WTC11 (cell line): ENCODE data around the gene IQCF2.

Experiments used
- KAT7 ChIP-seq: sonication (generic); formaldehyde crosslinking; IDR thresholded peaks from 2 replicates; pipeline ENCODE4 v1.8.1; 2023; ENCODE audit warnings: missing genetic modification reagents, mild to moderate bottlenecking, borderline replicate concordance
- SP1 ChIP-seq: sonication (generic); formaldehyde crosslinking; conservative IDR thresholded peaks from 2 replicates; pipeline ENCODE4 v1.8.1; 2022; ENCODE audit warnings: missing genetic modification reagents
- TF ChIP-seq, protein P1 (sequence below): fragments of 200-600 bp; IDR thresholded peaks from 2 replicates; pipeline ENCODE4 v1.8.0; 2022; ENCODE audit warnings: antibody characterized with exemption
- TF ChIP-seq, protein P2 (sequence below): sonication (generic); formaldehyde crosslinking; IDR thresholded peaks from 2 replicates; pipeline ENCODE4 v1.8.1; 2022; ENCODE audit warnings: low read depth, mild to moderate bottlenecking, moderate library complexity, missing genetic modification reagents, borderline replicate concordance
- TF ChIP-seq, protein P3 (sequence below): sonication (generic); formaldehyde crosslinking; IDR thresholded peaks from 2 replicates; pipeline ENCODE4 v1.8.1; 2023; ENCODE audit warnings: mild to moderate bottlenecking, missing genetic modification reagents, moderate library complexity

DNA sequence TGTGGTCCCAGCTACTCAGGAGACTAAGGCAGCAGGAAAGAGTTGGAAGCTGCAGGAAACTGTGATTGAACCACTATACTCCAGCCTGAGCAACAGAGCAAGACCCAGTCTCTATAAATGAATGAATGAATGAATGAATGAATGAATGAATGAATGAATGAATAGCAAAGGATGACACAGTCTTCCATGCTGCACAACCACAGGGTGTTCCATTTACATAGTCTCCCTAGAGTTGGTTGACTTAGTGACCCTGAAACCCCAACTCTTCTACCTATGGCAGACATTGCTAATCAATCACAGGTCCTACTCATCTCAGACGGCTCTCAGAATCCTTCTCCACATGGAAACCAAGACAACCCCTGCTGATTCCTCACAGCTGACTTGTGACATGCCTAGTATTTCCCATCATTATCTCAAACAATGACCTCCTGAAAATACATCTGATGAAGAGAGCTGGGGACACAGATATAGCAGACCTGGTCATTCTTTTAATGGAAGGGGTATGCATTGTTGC, 11.9 kb downstream of the IQCF2 start:
- TF ChIP-seq, protein P1, sequence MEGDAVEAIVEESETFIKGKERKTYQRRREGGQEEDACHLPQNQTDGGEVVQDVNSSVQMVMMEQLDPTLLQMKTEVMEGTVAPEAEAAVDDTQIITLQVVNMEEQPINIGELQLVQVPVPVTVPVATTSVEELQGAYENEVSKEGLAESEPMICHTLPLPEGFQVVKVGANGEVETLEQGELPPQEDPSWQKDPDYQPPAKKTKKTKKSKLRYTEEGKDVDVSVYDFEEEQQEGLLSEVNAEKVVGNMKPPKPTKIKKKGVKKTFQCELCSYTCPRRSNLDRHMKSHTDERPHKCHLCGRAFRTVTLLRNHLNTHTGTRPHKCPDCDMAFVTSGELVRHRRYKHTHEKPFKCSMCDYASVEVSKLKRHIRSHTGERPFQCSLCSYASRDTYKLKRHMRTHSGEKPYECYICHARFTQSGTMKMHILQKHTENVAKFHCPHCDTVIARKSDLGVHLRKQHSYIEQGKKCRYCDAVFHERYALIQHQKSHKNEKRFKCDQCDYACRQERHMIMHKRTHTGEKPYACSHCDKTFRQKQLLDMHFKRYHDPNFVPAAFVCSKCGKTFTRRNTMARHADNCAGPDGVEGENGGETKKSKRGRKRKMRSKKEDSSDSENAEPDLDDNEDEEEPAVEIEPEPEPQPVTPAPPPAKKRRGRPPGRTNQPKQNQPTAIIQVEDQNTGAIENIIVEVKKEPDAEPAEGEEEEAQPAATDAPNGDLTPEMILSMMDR, result no peak
- TF ChIP-seq, protein P2, sequence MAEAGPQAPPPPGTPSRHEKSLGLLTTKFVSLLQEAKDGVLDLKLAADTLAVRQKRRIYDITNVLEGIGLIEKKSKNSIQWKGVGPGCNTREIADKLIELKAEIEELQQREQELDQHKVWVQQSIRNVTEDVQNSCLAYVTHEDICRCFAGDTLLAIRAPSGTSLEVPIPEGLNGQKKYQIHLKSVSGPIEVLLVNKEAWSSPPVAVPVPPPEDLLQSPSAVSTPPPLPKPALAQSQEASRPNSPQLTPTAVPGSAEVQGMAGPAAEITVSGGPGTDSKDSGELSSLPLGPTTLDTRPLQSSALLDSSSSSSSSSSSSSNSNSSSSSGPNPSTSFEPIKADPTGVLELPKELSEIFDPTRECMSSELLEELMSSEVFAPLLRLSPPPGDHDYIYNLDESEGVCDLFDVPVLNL (CRISPR knock-in tag), result no peak
- TF ChIP-seq KAT7 (CRISPR knock-in tag) (no peak), SP1 (CRISPR knock-in tag) (no peak)
- TF ChIP-seq, protein P3, sequence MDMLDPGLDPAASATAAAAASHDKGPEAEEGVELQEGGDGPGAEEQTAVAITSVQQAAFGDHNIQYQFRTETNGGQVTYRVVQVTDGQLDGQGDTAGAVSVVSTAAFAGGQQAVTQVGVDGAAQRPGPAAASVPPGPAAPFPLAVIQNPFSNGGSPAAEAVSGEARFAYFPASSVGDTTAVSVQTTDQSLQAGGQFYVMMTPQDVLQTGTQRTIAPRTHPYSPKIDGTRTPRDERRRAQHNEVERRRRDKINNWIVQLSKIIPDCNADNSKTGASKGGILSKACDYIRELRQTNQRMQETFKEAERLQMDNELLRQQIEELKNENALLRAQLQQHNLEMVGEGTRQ (CRISPR knock-in tag), result no peak
